CD4-positive, alpha-beta T cell treated with Interleukin-15 for 4 hours (primary cell): ENCODE measurements around the gene AZIN2.

ENCODE experiments used
- DNase-seq: peaks from one replicate; pipeline ENCODE4 v3.0.0-alpha.2; 2020; ENCODE audit warnings: low spot score

Gene AZIN2

GRCh38 chr1:33152685-33153432 is 71.9 kb downstream of the AZIN2 start:
- no peak for DNase-seq

DNA sequence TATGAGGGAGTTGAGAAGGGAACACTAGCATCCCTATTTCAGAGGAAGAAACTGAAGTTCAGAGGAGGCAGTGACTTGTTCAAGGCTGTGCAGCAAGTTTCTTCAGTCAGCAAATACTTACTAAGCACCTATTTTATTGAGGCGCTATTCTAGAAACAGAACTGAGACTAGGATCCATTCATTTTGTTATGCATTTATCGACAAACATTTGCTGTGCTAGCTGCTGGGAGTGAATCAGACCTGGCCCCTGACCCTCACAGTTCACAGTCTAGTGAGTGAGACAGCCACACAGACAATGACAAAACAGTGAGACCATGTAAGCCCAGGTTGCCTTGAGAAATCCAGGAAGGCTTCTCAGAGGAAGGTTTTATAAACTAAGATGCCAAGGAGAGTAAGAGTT is 72.7 kb downstream of the AZIN2 start:
- DNase-seq = no peak

DNA sequence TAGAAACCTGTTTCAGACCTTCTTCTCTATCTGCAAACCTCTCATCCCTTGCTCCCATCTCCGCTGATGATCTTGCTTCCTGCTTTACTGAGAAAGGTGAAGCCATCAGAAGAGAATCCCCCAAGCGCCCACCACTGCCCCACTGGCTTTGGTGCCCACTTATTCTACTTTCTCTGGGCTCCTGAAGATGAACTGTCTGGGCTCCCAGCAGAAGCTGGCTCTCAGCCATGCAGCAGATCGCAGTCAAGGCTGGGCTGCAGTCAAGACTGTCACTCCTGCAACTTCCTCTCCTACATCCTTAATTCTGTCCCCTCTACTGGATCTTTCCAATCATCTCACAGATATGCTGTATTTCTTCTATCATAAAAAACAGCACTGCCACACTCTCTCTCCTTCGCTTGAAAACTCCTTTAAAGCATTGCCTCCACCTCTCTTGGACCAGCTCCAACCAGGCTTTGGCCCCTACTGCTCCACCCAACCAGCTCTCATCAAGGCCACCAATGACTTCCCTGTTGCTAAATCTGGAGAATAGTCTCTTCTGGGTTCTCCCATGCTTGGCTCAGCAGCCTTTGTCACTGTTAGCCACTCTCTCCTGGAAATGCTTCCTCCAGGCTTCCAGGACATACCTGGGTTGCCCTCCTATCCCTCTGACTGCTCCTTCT is 75.1 kb downstream of the AZIN2 start:
- no peak for DNase-seq

GRCh38 chr1:33157131-33157530 is 76.2 kb downstream of the AZIN2 start:
- no peak for DNase-seq

DNA sequence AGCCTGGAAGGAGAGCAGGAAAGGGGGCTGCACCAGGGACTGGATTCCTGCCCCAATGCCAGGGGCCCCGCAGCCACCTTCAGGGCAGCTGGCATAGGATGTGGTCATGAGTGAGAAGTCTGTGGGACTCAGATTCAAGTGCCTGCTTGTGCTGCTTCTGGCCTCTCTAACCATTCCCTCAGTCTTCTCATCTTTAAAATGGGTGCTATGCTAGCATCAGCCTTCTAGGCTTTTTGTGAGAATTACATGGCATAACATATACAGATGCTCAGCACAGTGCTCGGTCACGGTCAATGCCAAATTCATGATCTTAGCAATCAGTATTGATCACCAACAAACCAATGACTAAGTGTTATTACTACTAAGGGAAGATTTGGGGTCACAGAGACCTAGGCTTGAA is 77.4 kb downstream of the AZIN2 start:
- no peak for DNase-seq

DNA sequence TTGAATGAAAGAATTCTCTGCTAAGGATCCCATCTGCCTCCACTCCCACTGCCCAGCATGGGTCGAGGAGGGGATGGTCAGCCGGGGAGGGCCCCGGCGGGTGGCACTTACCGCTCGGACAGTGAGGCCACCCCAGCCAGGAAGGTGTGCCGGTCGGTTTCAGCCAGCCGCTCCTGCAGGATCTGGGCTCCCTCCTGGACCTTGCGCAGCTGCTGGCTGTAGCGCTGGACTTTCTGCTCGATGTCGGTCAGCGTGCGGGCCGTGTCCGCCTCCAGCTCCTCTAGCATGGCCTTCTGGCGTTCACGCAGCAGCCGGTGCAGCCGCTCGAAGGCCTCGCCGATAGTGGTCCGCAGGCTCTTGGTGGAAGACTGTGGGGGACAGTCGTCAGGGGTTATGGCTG is 78.6 kb downstream of the AZIN2 start:
- no peak for DNase-seq

DNA sequence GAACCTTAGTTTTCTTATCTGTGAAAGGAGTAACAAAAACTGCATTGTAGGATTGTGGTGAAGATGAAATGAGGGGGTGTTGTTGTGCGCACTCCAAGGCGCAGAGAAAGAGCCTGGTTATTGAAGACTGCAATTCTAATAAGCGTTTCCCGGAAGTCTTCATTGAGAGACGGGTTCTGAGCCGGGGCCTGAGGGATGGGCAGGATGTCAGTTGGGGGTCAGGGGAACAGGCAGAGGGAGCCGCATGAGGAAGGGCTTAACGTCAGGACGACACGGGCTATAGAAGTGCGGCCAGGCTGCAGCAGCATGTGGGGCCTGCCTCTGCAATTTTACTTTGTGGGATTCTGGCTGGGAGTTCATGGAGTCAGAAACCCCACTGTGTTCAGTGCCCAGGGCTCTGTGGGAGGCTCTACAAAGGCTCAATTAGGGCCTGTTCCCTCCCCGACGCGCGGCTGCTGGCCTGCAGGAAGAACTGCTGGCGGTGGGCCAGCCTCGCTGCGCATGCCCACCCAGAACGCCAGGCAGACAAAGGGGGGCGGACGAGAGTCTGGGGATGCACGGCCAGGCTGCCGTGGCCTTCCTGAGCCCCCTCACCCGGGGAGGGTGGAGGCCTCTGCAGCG is 80.2 kb downstream of the AZIN2 start:
- DNase-seq = no peak

DNA sequence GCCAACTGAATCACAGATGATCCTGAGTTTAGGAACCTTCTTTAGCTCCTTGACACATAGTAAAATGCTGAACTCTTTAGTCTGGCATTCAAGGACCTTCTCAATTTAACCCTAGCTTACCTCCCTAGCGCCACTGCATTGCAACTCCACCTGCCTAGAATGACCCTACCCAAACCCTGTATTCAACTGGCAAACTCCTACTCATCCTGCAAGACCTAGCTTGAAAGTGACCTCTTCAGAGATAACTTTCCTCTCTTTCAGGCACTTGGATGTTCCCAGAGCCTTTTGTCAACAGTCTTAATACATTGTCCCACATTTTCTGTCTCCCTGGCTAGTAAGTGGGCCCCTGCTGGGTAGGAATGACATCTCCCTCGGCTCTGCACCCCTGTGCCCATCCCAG is 81.2 kb downstream of the AZIN2 start:
- DNase-seq = no peak

DNA sequence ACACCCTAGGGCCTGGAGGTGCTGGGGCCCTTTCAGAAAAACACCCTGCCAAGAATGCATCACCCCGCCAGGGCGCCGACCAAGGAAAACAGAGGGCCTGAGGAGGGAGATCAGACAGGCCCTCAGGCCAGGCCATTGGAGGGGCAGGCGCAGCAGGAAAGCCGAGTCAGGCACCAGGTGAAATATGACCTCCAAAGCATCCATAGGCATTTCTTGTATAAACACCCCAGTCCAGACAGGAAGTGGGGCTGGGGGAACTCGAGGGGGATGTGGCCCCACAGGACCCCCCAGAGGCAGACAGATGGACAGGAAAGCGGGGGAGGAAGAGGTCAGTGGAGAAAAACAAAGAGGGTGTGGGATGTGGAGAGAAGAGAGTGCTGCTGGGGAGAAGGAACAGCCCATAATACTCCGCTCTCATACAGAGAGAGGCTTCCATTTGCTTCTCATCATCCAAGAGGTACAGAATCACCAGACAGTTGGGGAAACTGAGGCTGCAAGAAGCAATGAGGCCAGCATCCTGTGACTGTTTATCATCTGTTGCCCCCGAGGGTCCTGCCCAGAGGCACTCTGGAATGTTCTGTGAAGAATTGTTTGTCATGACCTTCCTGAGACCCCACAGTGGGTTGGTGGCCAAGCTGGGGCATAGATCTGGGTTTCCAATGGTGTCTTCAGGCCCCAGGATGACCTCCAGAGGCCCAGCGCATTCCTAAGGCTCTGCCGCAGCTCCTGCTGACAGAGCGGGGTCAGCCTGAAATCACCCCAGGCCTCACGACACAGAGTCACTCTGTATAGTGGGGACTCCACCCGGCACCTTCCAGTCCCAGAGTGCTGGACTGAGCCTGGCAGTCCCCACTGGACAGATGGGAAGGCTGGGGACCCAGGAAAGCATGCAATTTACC is 82.9 kb downstream of the AZIN2 start:
- no peak for DNase-seq

GRCh38 chr1:33165209-33165608 is 84.3 kb downstream of the AZIN2 start:
- no peak for DNase-seq

DNA sequence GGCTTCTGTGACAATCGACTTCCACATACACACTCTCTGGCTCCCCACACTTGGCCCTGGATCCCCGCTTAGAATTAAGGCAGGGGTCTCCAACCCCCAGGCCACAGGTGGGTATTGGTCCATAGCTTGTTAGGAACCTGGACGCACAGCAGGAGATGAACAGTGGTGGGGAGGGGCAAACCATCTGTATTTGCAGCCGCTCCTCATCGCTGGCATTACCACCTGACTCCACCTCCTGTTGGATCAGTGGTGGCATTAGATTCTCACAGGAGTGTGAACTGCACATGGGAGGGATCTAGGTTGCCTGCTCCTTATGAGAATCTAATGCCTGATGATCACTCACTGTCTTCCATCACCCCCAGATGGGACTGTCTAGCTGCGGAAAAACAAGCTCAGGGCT is 84.9 kb downstream of the AZIN2 start:
- no peak for DNase-seq

- no peak for DNase-seq
These were observed 86.9 kb downstream of the AZIN2 start for GRCh38 chr1:33167650-33168447.

GRCh38 chr1:33168556-33169289 is 87.8 kb downstream of the AZIN2 start:
- no peak for DNase-seq

GRCh38 chr1:33169290-33170055 is 88.5 kb downstream of the AZIN2 start:
- DNase-seq = no peak
